H9 (cell line): ENCODE data around the gene RAP1GAP2. TPM values are rescaled to one million over a fixed set of nuclear protein-coding genes. Genes with fewer than 3 reads are reported as not detected.

Experiments
- DNase-seq: peaks from one replicate; pipeline ENCODE4 v3.0.0-alpha.2; 2017
- H2AFZ ChIP-seq: one replicate; pipeline ENCODE4 v1.6.1; 2013; ENCODE audit warnings: mild to moderate bottlenecking, low read length, control low read depth, moderate library complexity
- H2AK5ac ChIP-seq: 2 replicates; pipeline ENCODE4 v1.6.1; 2013; ENCODE audit warnings: low read length, control low read depth, mixed read lengths; ENCODE audit not compliant: insufficient read length
- H2BK120ac ChIP-seq: one replicate; pipeline ENCODE4 v1.6.1; 2013; ENCODE audit warnings: low read depth, mild to moderate bottlenecking, low read length, control low read depth, inconsistent platforms; ENCODE audit not compliant: poor library complexity, severe bottlenecking
- H2BK12ac ChIP-seq: 2 replicates; pipeline ENCODE4 v1.6.1; 2013; ENCODE audit warnings: low read length, control low read depth, mixed read lengths, low read depth; ENCODE audit not compliant: insufficient read length
- H2BK15ac ChIP-seq: 2 replicates; pipeline ENCODE4 v1.6.1; 2013; ENCODE audit warnings: low read depth, low read length, control low read depth
- H2BK20ac ChIP-seq: one replicate; pipeline ENCODE4 v1.6.1; 2013; ENCODE audit warnings: low read depth, mild to moderate bottlenecking, low read length, control low read depth, inconsistent platforms; ENCODE audit not compliant: poor library complexity, severe bottlenecking
- H2BK5ac ChIP-seq: 2 replicates; pipeline ENCODE4 v1.6.1; 2013; ENCODE audit warnings: low read length, control low read depth, mixed read lengths; ENCODE audit not compliant: insufficient read length
- H3K14ac ChIP-seq: 2 replicates; pipeline ENCODE4 v1.6.1; 2013; ENCODE audit warnings: low read length, control low read depth; ENCODE audit not compliant: insufficient read depth
- H3K18ac ChIP-seq: 2 replicates; pipeline ENCODE4 v1.6.1; 2013; ENCODE audit warnings: low read depth, mild to moderate bottlenecking, mixed read lengths, low read length, control low read depth; ENCODE audit not compliant: insufficient read length
- H3K23ac ChIP-seq: 2 replicates; pipeline ENCODE4 v1.6.1; 2013; ENCODE audit warnings: low read length, control low read depth, mixed read lengths, low read depth; ENCODE audit not compliant: insufficient read length
- H3K23me2 ChIP-seq: 2 replicates; pipeline ENCODE4 v1.6.1; 2013; ENCODE audit warnings: low read depth, mild to moderate bottlenecking, mixed read lengths, low read length, control low read depth; ENCODE audit not compliant: insufficient read length, poor library complexity, severe bottlenecking
- H3K27ac ChIP-seq: 2 replicates; pipeline ENCODE4 v1.5.1; 2013; ENCODE audit warnings: low read length, control low read depth, mixed read lengths, low read depth; ENCODE audit not compliant: insufficient read length
- H3K27me3 ChIP-seq: 2 replicates; pipeline ENCODE4 v1.6.1; 2013; ENCODE audit warnings: low read length, control low read depth, inconsistent platforms; ENCODE audit not compliant: insufficient read depth
- H3K4ac ChIP-seq: 2 replicates; pipeline ENCODE4 v1.6.1; 2013; ENCODE audit warnings: low read depth, mild to moderate bottlenecking, control low read depth, inconsistent platforms, low read length, moderate library complexity
- H3K4me1 ChIP-seq: 2 replicates; pipeline ENCODE4 v1.6.1; 2013; ENCODE audit warnings: low read length, control low read depth, inconsistent platforms; ENCODE audit not compliant: insufficient read depth
- H3K4me2 ChIP-seq: 2 replicates; pipeline ENCODE4 v1.6.1; 2013; ENCODE audit warnings: low read length, control low read depth, mixed read lengths; ENCODE audit not compliant: insufficient read length, insufficient read depth
- H3K56ac ChIP-seq: 2 replicates; pipeline ENCODE4 v1.6.1; 2013; ENCODE audit warnings: low read depth, mild to moderate bottlenecking, mixed read lengths, low read length, control low read depth; ENCODE audit not compliant: insufficient read length
- H3K79me1 ChIP-seq: 2 replicates; pipeline ENCODE4 v1.6.1; 2013; ENCODE audit warnings: low read depth, mild to moderate bottlenecking, moderate library complexity, low read length, control low read depth, inconsistent platforms; ENCODE audit not compliant: insufficient read depth, poor library complexity, severe bottlenecking
- H3K79me2 ChIP-seq: 2 replicates; pipeline ENCODE4 v1.6.1; 2013; ENCODE audit warnings: low read length, control low read depth, inconsistent platforms; ENCODE audit not compliant: insufficient read depth
- H3K9ac ChIP-seq: 2 replicates; pipeline ENCODE4 v1.6.1; 2013; ENCODE audit warnings: low read length, control low read depth, mixed read lengths; ENCODE audit not compliant: insufficient read length; ENCODE audit errors: extremely low read depth
- H3K9me3 ChIP-seq: one replicate; pipeline ENCODE4 v1.6.1; 2013; ENCODE audit warnings: low read depth, low read length, inconsistent platforms; ENCODE audit not compliant: control insufficient read depth
- H3T11ph ChIP-seq: one replicate; pipeline ENCODE4 v1.6.1; 2013; ENCODE audit warnings: mild to moderate bottlenecking, low read length, control low read depth, inconsistent platforms
- H4K20me1 ChIP-seq: one replicate; pipeline ENCODE4 v1.6.1; 2013; ENCODE audit not compliant: control insufficient read depth, insufficient read length, insufficient read depth
- H4K5ac ChIP-seq: 2 replicates; pipeline ENCODE4 v1.6.1; 2013; ENCODE audit warnings: low read depth, mild to moderate bottlenecking, mixed read lengths, low read length, control low read depth; ENCODE audit not compliant: insufficient read length
- H4K8ac ChIP-seq: replicated peaks from 2 replicates; pipeline ENCODE4 v1.6.1; 2013; ENCODE audit warnings: low read length, control low read depth, mixed read lengths, low read depth; ENCODE audit not compliant: insufficient read length
- H4K91ac ChIP-seq: 2 replicates; pipeline ENCODE4 v1.6.1; 2013; ENCODE audit warnings: low read depth, mild to moderate bottlenecking, moderate library complexity, mixed read lengths, low read length, control low read depth; ENCODE audit not compliant: insufficient read length
- H3K27ac Mint-ChIP-seq, 3 experiments: 2 replicates in 2 of 3; 3 replicates in 1 of 3; pipeline ENCODE4 v1.8.0; 2020 to 2021; ENCODE audit warnings: mixed read lengths in 3 of 3, mild to moderate bottlenecking in 1 of 3, moderate library complexity in 1 of 3
- H3K27me3 Mint-ChIP-seq: 2 replicates; pipeline ENCODE4 v1.8.0; 2021; ENCODE audit warnings: low read depth, mild to moderate bottlenecking, moderate library complexity, mixed read lengths
- H3K36me3 Mint-ChIP-seq, 3 experiments: 2 replicates in 2 of 3; 3 replicates in 1 of 3; pipeline ENCODE4 v1.8.0; 2020 to 2021; ENCODE audit warnings: low read depth in 3 of 3, mixed read lengths in 3 of 3; ENCODE audit not compliant: insufficient read depth in 1 of 3
- H3K4me1 Mint-ChIP-seq, 2 experiments: 2 replicates each; pipeline ENCODE4 v1.8.0; 2020; ENCODE audit warnings: mixed read lengths in 2 of 2
- H3K4me3 Mint-ChIP-seq, 2 experiments: 2 replicates in 1 of 2; 3 replicates in 1 of 2; pipeline ENCODE4 v1.8.0; 2020 to 2021; ENCODE audit warnings: mild to moderate bottlenecking in 2 of 2, mixed read lengths in 2 of 2, moderate library complexity in 1 of 2
- H3K9me3 Mint-ChIP-seq, 2 experiments: 2 replicates in 1 of 2; 3 replicates in 1 of 2; pipeline ENCODE4 v1.8.0; 2020; ENCODE audit warnings: mild to moderate bottlenecking in 2 of 2, mixed read lengths in 2 of 2, moderate library complexity in 1 of 2
- WGBS: extraction: QIAGEN DNeasy Blood & Tissue Kit; methylation state at CpG from one replicate; pipeline ENCODE4 v1.1.7; 2013; ENCODE audit warnings: missing lambda C conversion rate, low lambda C conversion rate, mixed read lengths; ENCODE audit not compliant: insufficient read length; ENCODE audit errors: extremely low coverage; 5-methylcytosine and 5-hydroxymethylcytosine counted together
- total RNA-seq: library from RNA; stranded (reverse); gene quantifications from 2 replicates; pipeline ENCODE4 v1.2.1, GENCODE V29; 2021
- TF ChIP-seq, protein P1 (sequence below): fragments of 200-600 bp; sonication (generic); conservative IDR thresholded peaks from 3 replicates; pipeline ENCODE4 v1.8.0; 2021; ENCODE audit warnings: antibody characterized with exemption, mild to moderate bottlenecking

RAP1GAP2 gene
- total RNA-seq, 1 experiment from 2014 or later: 33.8 TPM

DNA sequence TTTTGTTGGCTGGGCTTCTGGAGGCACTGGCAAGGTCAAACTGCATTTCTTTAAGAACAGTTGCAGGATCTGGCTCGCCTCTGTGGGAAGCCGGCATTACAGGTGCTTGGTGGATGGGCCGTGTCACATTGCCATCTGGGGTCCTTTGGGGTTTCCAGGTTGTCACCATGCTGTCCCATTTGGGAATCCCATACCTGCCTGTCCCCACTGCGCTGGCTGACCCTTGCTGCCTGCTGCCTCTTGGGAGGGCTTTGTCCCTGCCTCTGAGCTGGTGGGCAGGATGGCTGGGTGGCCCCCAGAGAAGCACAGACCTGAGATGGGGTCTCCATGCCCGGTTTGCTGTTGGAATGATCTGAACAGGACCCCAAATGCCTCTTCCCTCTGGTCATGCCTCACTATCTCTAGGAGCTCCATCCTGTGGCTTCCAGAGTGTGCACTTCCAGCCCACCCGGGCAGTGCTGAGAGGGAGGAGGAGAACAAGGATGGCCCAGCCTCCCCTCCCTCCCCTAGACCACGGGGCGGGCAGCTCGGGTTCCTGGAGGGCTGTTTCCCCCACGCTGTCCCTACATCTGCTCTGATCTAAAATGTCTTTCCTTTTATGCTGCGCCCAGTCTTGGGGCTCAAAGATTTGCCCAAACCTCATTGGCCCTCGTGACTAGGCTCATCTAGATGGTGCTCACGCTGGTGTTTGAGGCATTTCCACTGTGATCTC is 239.2 kb downstream of the RAP1GAP2 start:
- Histone ChIP-seq H3K4ac (no peak overlapping the region), H2BK120ac (no peak overlapping the region), H4K91ac (no peak overlapping the region), H2BK5ac (no peak overlapping the region), H2BK15ac (no peak overlapping the region), H3K79me2 (no peaks in the 10 kb centered on the region), H2BK12ac (no peak overlapping the region), H3K27ac (no peak overlapping the region), H3K27me3 (no peaks in the 10 kb centered on the region), H3K4me2 (no peak overlapping the region), H3K56ac (no peak overlapping the region), H3T11ph (no peak overlapping the region), H3K79me1 (no peaks in the 10 kb centered on the region), H2BK20ac (no peak overlapping the region), H3K23me2 (no peaks in the 10 kb centered on the region), H2AFZ (no peak overlapping the region), H3K9me3 (no peaks in the 10 kb centered on the region), H4K20me1 (no peaks in the 10 kb centered on the region), H3K23ac (no peak overlapping the region), H2AK5ac (no peak overlapping the region), H3K4me1 (no peaks in the 10 kb centered on the region), H4K8ac (no peak overlapping the region), H4K5ac (no peak overlapping the region), H3K14ac (no peak overlapping the region), H3K18ac (no peak overlapping the region), H3K9ac (no peak overlapping the region)
- no peaks in the 10 kb centered on the region for H3K9me3 Mint-ChIP-seq
- peak overlapping the region in 1 of 3 experiments; percentile 88; a peak in 2 of 7 replicates for H3K27ac Mint-ChIP-seq
- TF ChIP-seq, protein P1, sequence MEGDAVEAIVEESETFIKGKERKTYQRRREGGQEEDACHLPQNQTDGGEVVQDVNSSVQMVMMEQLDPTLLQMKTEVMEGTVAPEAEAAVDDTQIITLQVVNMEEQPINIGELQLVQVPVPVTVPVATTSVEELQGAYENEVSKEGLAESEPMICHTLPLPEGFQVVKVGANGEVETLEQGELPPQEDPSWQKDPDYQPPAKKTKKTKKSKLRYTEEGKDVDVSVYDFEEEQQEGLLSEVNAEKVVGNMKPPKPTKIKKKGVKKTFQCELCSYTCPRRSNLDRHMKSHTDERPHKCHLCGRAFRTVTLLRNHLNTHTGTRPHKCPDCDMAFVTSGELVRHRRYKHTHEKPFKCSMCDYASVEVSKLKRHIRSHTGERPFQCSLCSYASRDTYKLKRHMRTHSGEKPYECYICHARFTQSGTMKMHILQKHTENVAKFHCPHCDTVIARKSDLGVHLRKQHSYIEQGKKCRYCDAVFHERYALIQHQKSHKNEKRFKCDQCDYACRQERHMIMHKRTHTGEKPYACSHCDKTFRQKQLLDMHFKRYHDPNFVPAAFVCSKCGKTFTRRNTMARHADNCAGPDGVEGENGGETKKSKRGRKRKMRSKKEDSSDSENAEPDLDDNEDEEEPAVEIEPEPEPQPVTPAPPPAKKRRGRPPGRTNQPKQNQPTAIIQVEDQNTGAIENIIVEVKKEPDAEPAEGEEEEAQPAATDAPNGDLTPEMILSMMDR: no peak
- no peaks in the 10 kb centered on the region for H3K27me3 Mint-ChIP-seq
- H3K4me3 Mint-ChIP-seq: no peak overlapping the region
- no peaks in the 10 kb centered on the region for H3K4me1 Mint-ChIP-seq
- peaks cover 4 to 9% (median 5%) of the 10 kb centered on the region in 3 experiments; a peak in 6 of 7 replicates for H3K36me3 Mint-ChIP-seq
- no CpG with 5 or more reads among the region's 13 CpGs for WGBS
- no peak for DNase-seq
